Suprapubic skin (tissue), 3 donors: ENCODE measurements around the gene RASA2.

Experiments
- EP300 ChIP-seq: sonication (generic); formaldehyde crosslinking; IDR thresholded peaks from one replicate; pipeline ENCODE4 v1.6.1; 2017; ENCODE audit warnings: antibody characterized with exemption
- POLR2A ChIP-seq, 2 donors: fragments of 450-650 bp; IDR thresholded peaks; one replicate each; pipeline ENCODE4 v1.6.1; 2017; ENCODE audit warnings: antibody characterized with exemption in 2 of 2, mild to moderate bottlenecking in 2 of 2, moderate library complexity in 2 of 2
- TF ChIP-seq, protein P1 (sequence below), 2 donors: fragments of 200-600 bp in 1 of 2; fragments of 450-650 bp in 1 of 2; sonication (generic) in 1 of 2; IDR thresholded peaks; one replicate each; pipeline ENCODE4 v1.5.1; 2016 to 2019; ENCODE audit warnings: antibody characterized with exemption in 2 of 2, mild to moderate bottlenecking in 1 of 2, moderate library complexity in 1 of 2

DNA sequence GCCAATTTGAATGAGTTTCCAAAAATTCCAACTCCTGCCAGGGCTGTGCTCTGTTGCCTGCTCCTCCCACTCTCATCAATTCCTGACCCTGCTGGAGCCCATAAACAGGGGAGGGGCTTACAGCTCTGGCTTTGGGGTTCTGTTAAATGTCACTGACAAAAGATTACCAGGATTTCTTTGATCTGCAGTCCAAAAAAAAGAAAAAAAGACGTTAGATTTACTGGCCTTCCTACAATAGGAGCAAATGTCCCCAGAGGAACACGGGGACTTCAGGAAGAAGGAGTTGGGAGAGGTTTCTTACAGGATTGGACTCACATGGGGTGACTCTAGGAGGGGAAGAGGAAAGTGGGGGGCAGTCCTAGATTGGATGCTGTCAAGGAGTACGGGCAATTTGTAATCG, 167.0 kb downstream of the RASA2 start:
- TF ChIP-seq, protein P1, sequence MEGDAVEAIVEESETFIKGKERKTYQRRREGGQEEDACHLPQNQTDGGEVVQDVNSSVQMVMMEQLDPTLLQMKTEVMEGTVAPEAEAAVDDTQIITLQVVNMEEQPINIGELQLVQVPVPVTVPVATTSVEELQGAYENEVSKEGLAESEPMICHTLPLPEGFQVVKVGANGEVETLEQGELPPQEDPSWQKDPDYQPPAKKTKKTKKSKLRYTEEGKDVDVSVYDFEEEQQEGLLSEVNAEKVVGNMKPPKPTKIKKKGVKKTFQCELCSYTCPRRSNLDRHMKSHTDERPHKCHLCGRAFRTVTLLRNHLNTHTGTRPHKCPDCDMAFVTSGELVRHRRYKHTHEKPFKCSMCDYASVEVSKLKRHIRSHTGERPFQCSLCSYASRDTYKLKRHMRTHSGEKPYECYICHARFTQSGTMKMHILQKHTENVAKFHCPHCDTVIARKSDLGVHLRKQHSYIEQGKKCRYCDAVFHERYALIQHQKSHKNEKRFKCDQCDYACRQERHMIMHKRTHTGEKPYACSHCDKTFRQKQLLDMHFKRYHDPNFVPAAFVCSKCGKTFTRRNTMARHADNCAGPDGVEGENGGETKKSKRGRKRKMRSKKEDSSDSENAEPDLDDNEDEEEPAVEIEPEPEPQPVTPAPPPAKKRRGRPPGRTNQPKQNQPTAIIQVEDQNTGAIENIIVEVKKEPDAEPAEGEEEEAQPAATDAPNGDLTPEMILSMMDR (IDR thresholded peaks at IDR 0.05) = no peak
- no peak for TF ChIP-seq POLR2A (IDR thresholded peaks at IDR 0.05)
- TF ChIP-seq EP300 = no peak
